ENCODE results near the gene ESYT3. TPM values are rescaled to one million over a fixed set of nuclear protein-coding genes. Genes with fewer than 3 reads are reported as not detected.

Gene ESYT3
- total RNA-seq (2014; rRNA removed; shearing (Covaris generic)), result 5.6 and 10.9 TPM in 2 replicates

DNA sequence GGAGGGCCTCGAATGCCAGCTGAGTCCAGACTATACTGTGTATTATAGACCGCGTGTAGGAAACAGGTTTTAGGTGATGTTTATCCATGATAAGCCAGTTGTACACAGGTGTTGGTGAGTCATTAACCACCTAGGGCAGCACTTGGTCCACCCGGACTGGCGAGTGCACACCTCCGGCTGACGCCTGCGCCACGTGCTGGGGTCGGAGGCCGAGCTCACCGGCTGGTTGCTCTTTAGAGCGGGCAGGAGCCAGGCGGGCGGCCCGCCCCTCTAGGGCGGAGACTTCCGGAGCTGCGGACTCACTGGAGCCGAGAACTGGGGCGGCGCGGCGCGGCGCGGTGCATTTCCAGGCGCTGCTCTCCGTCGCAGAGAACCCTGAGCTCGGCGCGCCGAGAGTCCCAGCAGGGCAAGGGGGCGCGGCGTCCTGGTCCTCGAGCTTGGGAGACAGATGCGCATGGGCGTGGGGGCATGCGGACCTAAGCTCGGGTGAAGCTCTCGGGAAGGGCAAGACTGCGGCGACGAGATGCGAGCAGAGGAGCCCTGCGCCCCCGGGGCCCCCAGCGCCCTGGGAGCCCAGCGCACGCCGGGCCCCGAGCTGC, at the start of gene ESYT3:
Gene ESYT3, plus strand, starts transcription at position 341 of the 599 bp plus-strand sequence. Its CDS starts 183 bp downstream, at position 524.
- Histone ChIP-seq H3K36me3 (replicated peaks; ENCODE audit: control insufficient read depth, insufficient read depth, low read length) (no peaks in the 10 kb centered on the region), H3K4me3 (ENCODE audit: insufficient read depth, low read depth, low read length) (peak within 1 kb of the TSS; percentile 68), H3K27me3 (ENCODE audit: control insufficient read depth, insufficient read depth, low read length) (peaks cover 44% of the 10 kb centered on the region)
- peak; percentile 93 for DNase-seq

GRCh38 chr3:138384976-138385375, 49.4 kb upstream of the ESYT3 start:
- no peak for DNase-seq
- Histone ChIP-seq H3K4me3 (ENCODE audit: insufficient read depth, low read depth, low read length) (no peak overlapping the region), H3K27me3 (ENCODE audit: control insufficient read depth, insufficient read depth, low read length) (no peaks in the 10 kb centered on the region), H3K36me3 (replicated peaks; ENCODE audit: control insufficient read depth, insufficient read depth, low read length) (no peaks in the 10 kb centered on the region; the same call in 1 of the 2 replicates)

DNA sequence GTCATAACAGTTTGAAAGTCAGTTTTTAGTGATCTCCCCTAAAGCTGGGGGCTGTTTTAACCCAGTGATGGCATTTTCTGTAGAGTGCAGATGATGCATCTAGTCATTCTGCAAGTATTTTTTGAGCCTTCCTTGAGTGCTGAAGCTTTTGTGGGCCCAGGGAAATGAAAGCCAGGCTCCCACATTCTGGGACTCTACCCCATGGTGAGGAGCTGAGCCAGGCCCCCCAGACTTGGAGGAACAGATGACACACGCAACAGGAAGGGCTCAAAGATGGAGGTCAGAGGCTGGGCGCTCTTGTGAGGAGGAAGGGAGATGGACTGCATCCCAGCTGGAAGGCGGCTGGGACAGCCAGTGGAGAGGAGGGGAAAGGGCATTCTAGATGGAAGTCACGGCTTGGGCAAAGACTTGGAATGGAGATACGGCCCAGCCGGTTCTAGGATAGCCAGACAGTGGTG, 45.2 kb upstream of the ESYT3 start:
- H3K4me3 ChIP-seq (ENCODE audit: insufficient read depth, low read depth, low read length), result no peak overlapping the region
- DNase-seq, result no peak
- no peaks in the 10 kb centered on the region for H3K36me3 ChIP-seq (replicated peaks; ENCODE audit: control insufficient read depth, insufficient read depth, low read length)
- no peaks in the 10 kb centered on the region for H3K27me3 ChIP-seq (ENCODE audit: control insufficient read depth, insufficient read depth, low read length)

DNA sequence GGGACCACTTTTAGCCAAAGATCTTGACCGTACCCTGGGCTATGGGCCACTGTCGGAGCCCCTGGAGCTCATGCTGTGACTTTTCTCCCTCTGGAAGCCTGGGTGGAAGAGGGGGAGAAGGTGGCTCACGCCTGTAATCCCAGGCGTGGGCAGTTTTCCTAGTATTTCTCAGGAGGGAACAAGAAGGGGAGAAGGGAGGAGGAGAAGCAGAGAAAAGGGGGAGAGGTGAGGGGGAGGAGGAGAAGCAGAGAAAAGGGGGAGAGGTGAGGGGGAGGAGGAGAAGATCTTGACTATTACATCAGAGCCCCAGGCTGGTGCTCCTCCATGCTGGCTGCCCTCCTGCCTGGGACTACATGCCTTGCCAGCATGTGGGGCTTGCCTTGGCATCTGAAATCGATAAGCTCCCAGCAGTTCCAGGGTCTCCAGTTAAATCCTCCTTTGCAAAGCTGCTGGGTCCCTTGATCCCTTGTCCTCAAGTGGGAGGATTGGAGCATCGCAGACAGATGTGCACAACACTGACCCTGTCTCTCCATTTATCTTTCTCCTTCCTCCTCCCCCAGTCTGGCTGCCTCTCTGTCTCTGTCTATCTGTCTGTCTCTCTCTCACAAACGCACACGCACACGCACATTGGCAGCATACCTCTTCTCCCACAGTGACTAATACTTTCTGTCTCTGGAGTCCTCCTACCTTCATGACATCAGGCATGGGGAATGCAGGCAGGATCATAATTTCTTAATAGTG, 44.4 kb upstream of the ESYT3 start:
- Histone ChIP-seq H3K4me3 (ENCODE audit: insufficient read depth, low read depth, low read length) (no peak overlapping the region), H3K36me3 (replicated peaks; ENCODE audit: control insufficient read depth, insufficient read depth, low read length) (no peaks in the 10 kb centered on the region), H3K27me3 (ENCODE audit: control insufficient read depth, insufficient read depth, low read length) (no peaks in the 10 kb centered on the region)
- DNase-seq, result no peak

DNA sequence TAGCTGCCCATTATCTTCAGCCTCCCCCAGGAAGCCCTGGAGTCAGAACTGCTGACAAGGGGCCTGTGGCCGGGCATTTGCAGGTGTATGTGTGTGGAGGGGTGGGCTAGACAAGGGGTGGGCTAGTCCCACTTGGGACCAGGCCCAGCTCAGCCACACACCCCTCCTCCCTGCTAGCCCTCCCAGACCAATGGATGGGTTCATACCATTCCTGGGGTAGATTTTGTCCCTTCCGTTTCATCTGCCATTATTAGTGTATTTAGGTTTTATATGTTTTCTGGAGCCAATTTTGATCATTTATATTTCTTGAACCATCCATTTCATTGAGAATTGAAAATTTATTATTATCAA, 43.9 kb upstream of the ESYT3 start:
- H3K4me3 ChIP-seq (ENCODE audit: insufficient read depth, low read depth, low read length), result no peak overlapping the region
- H3K36me3 ChIP-seq (replicated peaks; ENCODE audit: control insufficient read depth, insufficient read depth, low read length), result no peaks in the 10 kb centered on the region
- DNase-seq, result no peak
- H3K27me3 ChIP-seq (ENCODE audit: control insufficient read depth, insufficient read depth, low read length), result no peaks in the 10 kb centered on the region

GRCh38 chr3:138394156-138394555, 40.3 kb upstream of the ESYT3 start:
- DNase-seq, result no peak
- Histone ChIP-seq H3K4me3 (ENCODE audit: insufficient read depth, low read depth, low read length) (no peak overlapping the region), H3K36me3 (replicated peaks; ENCODE audit: control insufficient read depth, insufficient read depth, low read length) (no peaks in the 10 kb centered on the region), H3K27me3 (ENCODE audit: control insufficient read depth, insufficient read depth, low read length) (no peaks in the 10 kb centered on the region)

- no peaks in the 10 kb centered on the region for H3K27me3 ChIP-seq (ENCODE audit: control insufficient read depth, insufficient read depth, low read length)
- H3K4me3 ChIP-seq (ENCODE audit: insufficient read depth, low read depth, low read length), result no peak overlapping the region
- DNase-seq, result no peak
- no peaks in the 10 kb centered on the region for H3K36me3 ChIP-seq (replicated peaks; ENCODE audit: control insufficient read depth, insufficient read depth, low read length)
Observed at GRCh38 chr3:138394686-138395085, 39.7 kb upstream of the ESYT3 start.

DNA sequence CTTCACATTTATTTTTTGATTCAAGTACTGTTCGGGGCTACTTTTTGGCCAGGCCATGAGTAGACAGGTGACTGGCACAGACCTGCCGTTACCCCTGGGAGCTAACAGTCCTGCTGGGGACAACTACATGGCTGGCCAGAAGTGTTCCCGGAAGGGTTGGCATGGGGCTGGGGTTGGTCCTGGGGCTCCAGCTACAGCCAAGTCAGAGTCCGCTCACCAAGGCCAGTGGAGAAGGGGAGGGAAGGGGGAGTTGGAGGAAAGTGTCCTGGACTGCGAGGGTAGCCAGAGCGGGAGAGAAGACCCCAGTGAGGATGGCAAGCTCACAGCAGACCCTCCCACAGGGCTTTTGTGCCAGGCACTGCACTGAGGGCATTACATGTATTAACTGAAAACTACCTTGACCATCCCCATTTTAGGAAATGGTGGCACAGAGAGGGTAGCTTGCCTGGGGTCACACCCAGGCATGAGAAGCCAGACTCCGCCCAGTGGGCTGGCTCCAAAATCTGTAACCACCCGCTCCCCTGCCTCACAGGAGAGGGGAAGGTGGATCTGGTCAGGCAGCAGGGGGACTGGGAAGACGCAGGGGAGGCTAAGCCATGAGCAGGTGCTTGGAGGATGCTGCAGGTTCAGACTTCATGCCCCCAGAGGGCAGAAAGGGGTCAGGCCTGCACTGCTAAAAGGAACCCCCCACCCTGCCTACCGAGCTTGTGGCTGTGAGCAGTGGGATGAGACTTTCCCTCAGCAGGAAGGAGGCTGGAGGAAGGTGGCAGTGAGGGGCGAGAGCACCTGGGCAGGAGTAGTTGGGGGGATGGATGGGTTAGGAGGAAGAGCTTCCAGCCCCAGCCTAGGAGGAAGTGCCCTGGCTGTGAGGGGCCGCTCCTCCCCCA, 38.3 kb upstream of the ESYT3 start:
- Histone ChIP-seq H3K27me3 (ENCODE audit: control insufficient read depth, insufficient read depth, low read length) (no peaks in the 10 kb centered on the region), H3K4me3 (ENCODE audit: insufficient read depth, low read depth, low read length) (no peak overlapping the region), H3K36me3 (replicated peaks; ENCODE audit: control insufficient read depth, insufficient read depth, low read length) (no peaks in the 10 kb centered on the region)
- peak; percentile 60 for DNase-seq

DNA sequence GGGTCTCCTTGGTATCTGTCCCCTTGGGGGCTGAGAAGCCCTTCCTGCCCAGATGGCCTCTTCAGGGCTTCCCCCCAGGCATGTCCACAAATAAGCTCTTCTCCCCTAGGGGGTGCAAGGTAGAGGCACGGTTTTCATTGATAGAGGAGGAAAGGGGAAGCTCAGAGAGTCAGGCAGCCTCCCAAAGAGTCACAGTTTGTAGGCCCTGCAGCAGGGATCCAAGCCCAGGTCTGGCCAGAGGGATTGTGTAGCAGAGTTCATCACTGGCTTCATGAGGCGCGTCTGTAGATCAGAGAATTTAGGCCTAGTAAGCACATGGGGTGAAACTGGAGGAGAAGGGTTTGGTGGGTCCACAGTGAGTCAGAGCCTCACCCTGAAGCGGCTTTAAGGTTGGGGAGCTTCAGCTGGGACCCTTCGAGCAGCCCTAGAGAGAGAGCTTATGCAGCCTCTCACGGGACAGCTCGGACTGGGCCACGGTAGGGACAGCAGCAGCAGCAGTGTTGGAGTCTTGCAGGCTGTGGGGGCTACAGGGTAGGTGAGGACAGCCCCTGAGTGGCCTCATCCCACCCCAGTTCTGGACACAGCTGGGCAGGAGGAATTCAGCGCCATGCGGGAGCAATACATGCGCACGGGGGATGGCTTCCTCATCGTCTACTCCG, 37.5 kb upstream of the ESYT3 start:
- no peaks in the 10 kb centered on the region for H3K36me3 ChIP-seq (replicated peaks; ENCODE audit: control insufficient read depth, insufficient read depth, low read length)
- no peak overlapping the region for H3K4me3 ChIP-seq (ENCODE audit: insufficient read depth, low read depth, low read length)
- peak; percentile 71 for DNase-seq
- H3K27me3 ChIP-seq (ENCODE audit: control insufficient read depth, insufficient read depth, low read length), result no peaks in the 10 kb centered on the region

- no peaks in the 10 kb centered on the region for H3K27me3 ChIP-seq (ENCODE audit: control insufficient read depth, insufficient read depth, low read length)
- no peak for DNase-seq
- no peaks in the 10 kb centered on the region for H3K36me3 ChIP-seq (replicated peaks; ENCODE audit: control insufficient read depth, insufficient read depth, low read length)
- no peak overlapping the region for H3K4me3 ChIP-seq (ENCODE audit: insufficient read depth, low read depth, low read length)
Observed at GRCh38 chr3:138397983-138398382, 36.4 kb upstream of the ESYT3 start.

DNA sequence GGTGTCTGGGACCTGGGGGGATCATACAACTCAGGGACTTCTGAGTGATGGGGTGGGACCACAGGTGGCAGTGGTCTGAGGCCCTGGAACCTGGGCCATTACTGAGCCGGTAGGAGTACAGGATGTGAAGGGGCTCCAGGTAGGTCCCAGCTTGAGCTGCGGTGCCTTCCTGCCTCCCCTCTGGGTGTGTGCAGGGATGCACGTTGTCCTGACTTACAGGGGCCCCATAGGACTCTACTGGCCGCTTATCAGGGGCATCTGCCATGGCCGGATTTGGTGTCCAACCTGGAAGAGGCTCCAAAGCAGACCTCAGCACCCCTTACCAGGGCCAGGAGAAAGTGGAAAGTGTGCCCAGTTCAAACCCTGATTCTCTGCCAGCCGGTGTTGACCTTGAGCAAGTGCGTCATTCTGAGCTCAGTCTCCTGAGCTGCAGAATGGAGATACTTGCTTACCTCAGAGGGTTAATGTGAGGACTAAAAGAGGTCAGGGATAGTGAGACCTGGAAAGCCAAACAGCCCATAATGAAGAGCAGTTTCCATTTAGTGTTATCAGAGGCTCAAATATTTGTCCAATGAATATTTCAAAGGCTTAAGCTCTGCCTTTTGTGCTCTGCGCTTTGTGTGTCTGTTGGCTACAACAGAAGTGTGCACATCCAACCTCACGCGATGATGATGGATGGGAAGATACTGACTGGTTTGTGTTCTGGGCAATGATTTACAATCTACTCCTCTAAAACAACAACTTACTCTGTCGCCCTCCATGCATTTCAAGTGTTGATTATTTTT, 35.4 kb upstream of the ESYT3 start:
- no peaks in the 10 kb centered on the region for H3K27me3 ChIP-seq (ENCODE audit: control insufficient read depth, insufficient read depth, low read length)
- DNase-seq, result no peak
- H3K4me3 ChIP-seq (ENCODE audit: insufficient read depth, low read depth, low read length), result no peak overlapping the region
- H3K36me3 ChIP-seq (replicated peaks; ENCODE audit: control insufficient read depth, insufficient read depth, low read length), result no peaks in the 10 kb centered on the region

DNA sequence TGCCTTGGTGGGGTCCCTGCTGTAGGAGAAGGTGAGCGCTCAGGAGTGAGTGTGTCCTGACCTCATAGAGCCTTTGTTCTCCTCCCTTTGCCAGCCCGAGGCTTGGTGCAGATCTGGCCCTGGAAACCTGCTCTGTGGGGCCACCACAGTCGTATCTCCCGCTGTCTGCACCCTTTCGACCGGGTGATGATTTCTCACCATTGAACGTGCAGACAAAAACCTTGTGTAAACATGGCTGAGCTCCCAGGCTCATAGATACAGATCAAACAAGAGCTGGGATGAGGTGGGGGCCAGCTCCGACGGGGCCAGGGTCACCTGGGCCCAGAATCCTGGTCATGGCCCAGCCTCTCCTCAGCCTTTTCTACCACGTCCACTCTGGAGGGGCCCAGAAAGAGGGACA, 34.6 kb upstream of the ESYT3 start:
- Histone ChIP-seq H3K27me3 (ENCODE audit: control insufficient read depth, insufficient read depth, low read length) (no peaks in the 10 kb centered on the region), H3K4me3 (ENCODE audit: insufficient read depth, low read depth, low read length) (no peak overlapping the region), H3K36me3 (replicated peaks; ENCODE audit: control insufficient read depth, insufficient read depth, low read length) (peaks cover 1% of the 10 kb centered on the region; the same call in 1 of the 2 replicates)
- DNase-seq, result peak; percentile 16

DNA sequence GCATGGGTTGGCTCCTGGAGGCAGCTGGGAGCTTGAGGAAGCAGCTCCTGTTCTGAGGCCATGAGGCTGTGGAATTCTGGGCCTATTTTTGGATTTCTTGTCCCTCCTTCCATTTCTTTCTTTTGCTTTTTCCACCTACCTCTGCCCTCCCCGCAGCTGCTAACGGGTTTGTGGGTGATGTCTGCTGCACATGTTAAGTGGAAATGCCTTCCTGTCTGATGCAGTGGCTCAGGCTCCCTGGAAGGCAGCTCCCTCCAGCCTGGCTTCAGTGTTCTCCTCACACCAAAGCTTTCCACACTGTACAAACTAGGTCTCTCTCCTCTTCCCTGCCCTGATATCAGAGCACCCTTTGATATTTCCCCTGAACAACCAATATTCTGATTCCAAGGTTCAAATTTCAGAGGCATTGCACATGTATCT, 33.8 kb upstream of the ESYT3 start:
- H3K4me3 ChIP-seq (ENCODE audit: insufficient read depth, low read depth, low read length), result no peak overlapping the region
- peaks cover 1% of the 10 kb centered on the region; the same call in 1 of the 2 replicates for H3K36me3 ChIP-seq (replicated peaks; ENCODE audit: control insufficient read depth, insufficient read depth, low read length)
- DNase-seq, result no peak
- no peaks in the 10 kb centered on the region for H3K27me3 ChIP-seq (ENCODE audit: control insufficient read depth, insufficient read depth, low read length)

DNA sequence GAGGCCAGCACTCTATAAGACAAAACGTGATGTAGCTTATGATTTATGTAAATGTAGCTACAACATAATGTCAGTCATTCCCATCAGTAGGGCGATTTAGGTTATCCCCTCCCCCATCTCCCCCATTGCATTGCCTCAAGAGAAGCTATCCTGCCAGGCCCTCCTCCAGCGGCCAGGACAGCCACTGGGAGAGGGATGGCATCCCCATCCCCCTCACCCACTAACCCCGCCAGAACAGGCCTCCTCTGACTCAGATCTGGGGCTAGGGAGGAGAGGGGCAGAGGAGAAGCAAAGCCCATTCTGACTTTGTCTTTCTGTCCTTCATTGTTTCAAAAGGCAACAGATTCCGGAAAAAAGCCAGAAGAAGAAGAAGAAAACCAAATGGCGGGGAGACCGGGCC, 32.6 kb upstream of the ESYT3 start:
- DNase-seq, result peak; percentile 61
- H3K4me3 ChIP-seq (ENCODE audit: insufficient read depth, low read depth, low read length), result no peak overlapping the region
- H3K27me3 ChIP-seq (ENCODE audit: control insufficient read depth, insufficient read depth, low read length), result no peaks in the 10 kb centered on the region

More for the DNA sequence above, 32.6 kb upstream of the ESYT3 start:
- H3K36me3 ChIP-seq (replicated peaks; ENCODE audit: control insufficient read depth, insufficient read depth, low read length), result peaks cover 1% of the 10 kb centered on the region; the same call in 1 of the 2 replicates

Measured in H7 (cell line).